Right atrium auricular region (tissue), 2 donors: ENCODE measurements around the gene SAT1. TPM values are rescaled to one million over a fixed set of nuclear protein-coding genes. Genes with fewer than 3 reads are reported as not detected.

Experiments used
- DNase-seq: peaks from one replicate; pipeline ENCODE4 v3.0.0-alpha.2; 2019; ENCODE audit warnings: low spot score
- H3K27ac ChIP-seq, 2 donors: fragments of 200-600 bp; sonication (generic); 1 replicate in 1 of 2; 2 replicates in 1 of 2; pipeline ENCODE4 v1.5.1; 2016 to 2019
- H3K27me3 ChIP-seq, 2 donors: fragments of 200-600 bp; sonication (generic); one replicate each; pipeline versions ENCODE4 v1.5.1 to v1.6.0; 2017 to 2019
- H3K36me3 ChIP-seq: fragments of 200-600 bp; sonication (generic); one replicate; pipeline ENCODE4 v1.5.1; 2016
- H3K4me1 ChIP-seq, 2 donors: fragments of 200-600 bp; sonication (generic); one replicate each; pipeline versions ENCODE4 v1.5.1 to v1.6.0; 2017 to 2019
- H3K4me3 ChIP-seq, 2 donors: fragments of 200-600 bp; sonication (generic); 1 replicate in 1 of 2; 2 replicates in 1 of 2; pipeline ENCODE4 v1.5.1; 2017 to 2019; ENCODE audit warnings: mild to moderate bottlenecking in 1 of 2, moderate library complexity in 1 of 2
- H3K9me3 ChIP-seq, 2 donors: fragments of 200-600 bp; sonication (generic); one replicate each; pipeline ENCODE4 v1.5.1; 2019
- total RNA-seq, 2 donors: library from RNA; depleted of rRNA; stranded (reverse); fragments of >200 nt; gene quantifications; one replicate each; pipeline ENCODE4 v1.1.0, GENCODE V29; 2016
- TF ChIP-seq, protein P1 (sequence below), 2 donors: fragments of 200-600 bp; sonication (generic); IDR thresholded peaks; one replicate each; pipeline ENCODE4 v1.5.1; 2019; ENCODE audit warnings: antibody characterized with exemption in 2 of 2

The SAT1 gene
- total RNA-seq, 2 donors from 2014 or later: 513 to 713 TPM

DNA sequence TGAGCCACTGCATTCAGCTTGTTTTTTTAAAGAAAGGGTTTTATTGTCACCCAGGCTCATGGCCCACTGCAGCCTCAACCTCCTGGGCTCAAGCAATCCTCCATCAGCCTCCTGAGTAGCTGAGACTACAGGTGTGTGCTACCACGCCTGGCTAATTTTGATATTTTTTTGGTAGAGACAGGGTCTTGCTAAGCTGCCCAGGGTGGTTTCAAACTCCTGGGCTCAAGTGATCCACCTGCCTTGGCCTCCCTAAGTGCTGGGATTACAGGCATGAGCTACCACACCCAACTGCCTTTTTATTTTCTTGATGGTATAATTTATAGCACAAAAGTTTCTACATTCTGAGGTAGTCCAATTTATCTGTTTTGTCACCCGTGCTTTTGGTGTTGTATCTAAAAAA lies 38.9 kb downstream of the SAT1 start:
- TF ChIP-seq, protein P1, sequence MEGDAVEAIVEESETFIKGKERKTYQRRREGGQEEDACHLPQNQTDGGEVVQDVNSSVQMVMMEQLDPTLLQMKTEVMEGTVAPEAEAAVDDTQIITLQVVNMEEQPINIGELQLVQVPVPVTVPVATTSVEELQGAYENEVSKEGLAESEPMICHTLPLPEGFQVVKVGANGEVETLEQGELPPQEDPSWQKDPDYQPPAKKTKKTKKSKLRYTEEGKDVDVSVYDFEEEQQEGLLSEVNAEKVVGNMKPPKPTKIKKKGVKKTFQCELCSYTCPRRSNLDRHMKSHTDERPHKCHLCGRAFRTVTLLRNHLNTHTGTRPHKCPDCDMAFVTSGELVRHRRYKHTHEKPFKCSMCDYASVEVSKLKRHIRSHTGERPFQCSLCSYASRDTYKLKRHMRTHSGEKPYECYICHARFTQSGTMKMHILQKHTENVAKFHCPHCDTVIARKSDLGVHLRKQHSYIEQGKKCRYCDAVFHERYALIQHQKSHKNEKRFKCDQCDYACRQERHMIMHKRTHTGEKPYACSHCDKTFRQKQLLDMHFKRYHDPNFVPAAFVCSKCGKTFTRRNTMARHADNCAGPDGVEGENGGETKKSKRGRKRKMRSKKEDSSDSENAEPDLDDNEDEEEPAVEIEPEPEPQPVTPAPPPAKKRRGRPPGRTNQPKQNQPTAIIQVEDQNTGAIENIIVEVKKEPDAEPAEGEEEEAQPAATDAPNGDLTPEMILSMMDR (IDR thresholded peaks at IDR 0.05): no peak
- H3K27ac ChIP-seq: no peak overlapping the region
- no peak overlapping the region for H3K4me3 ChIP-seq
- H3K27me3 ChIP-seq: no peaks in the 10 kb centered on the region
- no peak for DNase-seq
- no peaks in the 10 kb centered on the region for H3K9me3 ChIP-seq
- H3K4me1 ChIP-seq: no peaks in the 10 kb centered on the region
- no peaks in the 10 kb centered on the region for H3K36me3 ChIP-seq

DNA sequence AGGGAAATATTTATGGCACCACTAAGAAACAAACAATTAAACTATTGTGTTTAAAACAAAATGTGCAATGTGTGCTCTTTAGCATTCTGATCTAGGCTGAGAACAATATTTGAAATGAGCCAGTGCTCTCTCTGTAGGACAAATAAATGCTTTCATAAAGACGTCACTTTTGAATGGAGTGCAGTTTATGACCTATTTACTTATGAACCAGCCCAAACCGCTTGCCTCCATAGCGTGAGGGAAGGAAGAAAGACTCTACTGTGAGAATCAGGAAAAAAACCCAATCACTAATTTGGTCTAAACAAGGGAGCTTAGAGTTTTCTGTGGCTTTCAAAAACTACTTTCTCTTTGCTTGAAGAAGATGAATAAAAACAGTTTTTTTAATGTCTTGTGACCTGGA lies 39.4 kb downstream of the SAT1 start:
- Histone ChIP-seq H3K36me3 (no peaks in the 10 kb centered on the region), H3K27me3 (no peaks in the 10 kb centered on the region), H3K4me1 (no peaks in the 10 kb centered on the region), H3K27ac (no peak overlapping the region), H3K4me3 (no peak overlapping the region), H3K9me3 (no peaks in the 10 kb centered on the region)
- no peak for DNase-seq
- TF ChIP-seq, protein P1 (IDR thresholded peaks at IDR 0.05): no peak

GRCh38 chrX:23822841-23823240 lies 39.9 kb downstream of the SAT1 start:
- no peak for DNase-seq
- TF ChIP-seq, protein P1 (IDR thresholded peaks at IDR 0.05): no peak
- Histone ChIP-seq H3K27ac (no peak overlapping the region), H3K4me3 (no peak overlapping the region), H3K36me3 (no peaks in the 10 kb centered on the region), H3K4me1 (no peaks in the 10 kb centered on the region), H3K27me3 (no peaks in the 10 kb centered on the region), H3K9me3 (no peaks in the 10 kb centered on the region)

- Histone ChIP-seq H3K4me1 (no peaks in the 10 kb centered on the region), H3K36me3 (no peaks in the 10 kb centered on the region), H3K27ac (no peak overlapping the region), H3K9me3 (no peaks in the 10 kb centered on the region), H3K4me3 (no peak overlapping the region), H3K27me3 (no peaks in the 10 kb centered on the region)
- TF ChIP-seq, protein P1 (IDR thresholded peaks at IDR 0.05): no peak
- DNase-seq: no peak
These were observed 42.7 kb downstream of the SAT1 start for GRCh38 chrX:23825675-23826074.

DNA sequence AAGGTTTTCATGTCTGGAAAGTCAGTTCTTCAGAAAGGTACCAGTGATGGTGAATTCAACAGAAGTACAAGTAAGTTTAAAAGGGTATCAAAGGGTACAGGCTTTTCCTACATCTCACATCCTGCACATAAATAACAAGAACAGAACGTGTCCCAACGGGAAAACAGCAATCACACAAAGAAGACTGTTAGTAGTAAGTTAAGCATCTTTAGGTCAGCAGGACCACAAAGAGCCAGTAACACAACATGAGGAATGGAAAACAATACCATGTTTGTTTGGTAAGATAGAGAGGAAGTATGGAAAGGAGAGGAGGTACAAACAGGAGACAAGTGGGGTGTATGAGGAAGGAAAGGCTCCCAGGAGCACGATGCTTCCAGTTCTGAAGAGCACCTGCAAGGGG lies 43.2 kb downstream of the SAT1 start:
- Histone ChIP-seq H3K27me3 (no peaks in the 10 kb centered on the region), H3K27ac (no peak overlapping the region), H3K4me3 (no peak overlapping the region), H3K9me3 (no peaks in the 10 kb centered on the region), H3K36me3 (no peaks in the 10 kb centered on the region), H3K4me1 (no peaks in the 10 kb centered on the region)
- DNase-seq: no peak
- TF ChIP-seq, protein P1 (IDR thresholded peaks at IDR 0.05): no peak

GRCh38 chrX:23826653-23827052 lies 43.7 kb downstream of the SAT1 start:
- H3K27me3 ChIP-seq: no peaks in the 10 kb centered on the region
- DNase-seq: no peak
- no peaks in the 10 kb centered on the region for H3K9me3 ChIP-seq
- H3K4me3 ChIP-seq: no peak overlapping the region
- TF ChIP-seq, protein P1 (IDR thresholded peaks at IDR 0.05): no peak
- H3K27ac ChIP-seq: no peak overlapping the region
- no peaks in the 10 kb centered on the region for H3K36me3 ChIP-seq
- H3K4me1 ChIP-seq: no peaks in the 10 kb centered on the region
